GM21515 (cell line): ENCODE measurements around the gene SUGP2.

Experiments
- ATAC-seq: cut with Tn5 transposase; IDR thresholded peaks from one replicate; pipeline ENCODE4 v1.9.1; 2021; ENCODE audit not compliant: unreplicated experiment

The SUGP2 gene

DNA sequence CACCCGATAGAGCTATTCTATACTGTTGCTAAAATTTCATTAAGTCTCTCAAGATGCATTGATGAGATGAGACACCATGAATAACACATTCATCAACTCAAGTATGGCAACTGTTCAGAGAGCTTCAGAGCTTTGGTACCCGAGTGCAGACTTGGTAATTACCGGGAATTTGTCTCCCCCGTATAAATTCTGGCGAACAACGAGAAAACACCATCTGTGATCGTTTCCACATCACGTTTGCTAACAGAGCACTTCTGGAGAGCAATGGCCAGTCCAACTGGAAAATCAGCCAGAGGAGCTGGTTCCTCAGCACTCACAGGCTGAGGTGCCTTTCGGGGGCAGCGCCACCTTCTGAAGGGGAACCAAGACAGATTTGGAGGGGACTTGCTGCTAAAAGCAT is 40.2 kb downstream of the SUGP2 start:
- ATAC-seq: no peak

DNA sequence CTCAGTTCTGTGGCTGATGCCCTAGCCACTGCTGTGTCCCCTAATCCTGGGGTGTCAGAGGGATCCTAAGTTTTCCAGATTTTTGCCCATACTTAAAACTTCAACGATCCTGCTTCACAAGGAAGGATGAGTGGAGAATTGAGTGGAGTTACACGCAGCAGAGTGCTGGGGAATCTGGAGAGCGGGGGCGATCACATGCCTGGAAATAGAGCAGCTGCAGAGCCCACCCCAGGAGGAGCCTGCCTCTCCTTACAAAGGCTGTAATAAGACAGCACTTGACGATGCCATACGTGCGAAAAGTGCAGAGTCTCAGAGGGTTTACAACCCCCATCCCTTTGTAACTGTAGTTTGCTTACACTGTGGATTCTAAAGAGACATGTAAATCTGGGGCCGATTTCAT is 40.6 kb downstream of the SUGP2 start:
- no peak for ATAC-seq

DNA sequence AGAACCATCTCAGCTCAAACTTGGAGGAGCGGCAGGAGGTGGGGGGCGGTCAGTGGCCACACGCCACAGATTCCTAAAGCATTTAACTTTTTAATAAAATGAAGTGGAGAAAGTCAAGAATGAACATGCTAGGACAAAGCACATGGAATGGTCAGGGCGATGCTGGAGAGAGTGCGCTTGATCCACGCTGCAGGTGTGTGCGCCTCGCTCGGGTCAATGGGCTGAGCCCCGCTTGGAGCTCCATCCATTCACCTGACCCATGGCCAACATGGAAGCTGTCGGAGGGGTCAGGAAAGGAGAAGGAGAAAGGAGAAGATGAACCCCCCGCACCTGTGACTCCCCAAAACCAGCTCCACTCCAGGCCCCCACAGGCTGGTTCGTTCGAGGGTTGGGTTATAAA is 41.8 kb downstream of the SUGP2 start:
- no peak for ATAC-seq

GRCh38 chr19:18991006-18991405 is 42.3 kb downstream of the SUGP2 start:
- ATAC-seq: no peak

GRCh38 chr19:18990128-18990708 is 43.1 kb downstream of the SUGP2 start:
- no peak for ATAC-seq

DNA sequence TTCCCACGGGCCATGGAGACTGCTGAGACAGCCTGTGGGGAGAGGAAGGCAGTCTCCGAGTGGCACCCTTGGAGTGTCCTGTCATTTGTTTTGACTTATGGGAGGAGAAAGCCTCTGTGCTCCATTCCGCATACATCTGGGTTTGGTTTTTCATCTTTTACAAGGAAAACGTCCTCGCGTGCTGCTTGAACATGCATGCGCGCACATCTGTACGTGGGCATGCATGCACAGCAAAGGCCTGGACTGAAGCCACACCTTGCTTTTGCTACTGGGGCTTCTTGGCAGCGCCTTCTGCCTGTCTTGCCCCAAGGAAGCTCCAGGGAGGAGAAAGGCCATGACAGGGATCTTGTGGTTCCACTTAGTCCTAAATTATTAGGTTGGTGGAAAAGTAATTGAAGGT is 44.0 kb downstream of the SUGP2 start:
- no peak for ATAC-seq

DNA sequence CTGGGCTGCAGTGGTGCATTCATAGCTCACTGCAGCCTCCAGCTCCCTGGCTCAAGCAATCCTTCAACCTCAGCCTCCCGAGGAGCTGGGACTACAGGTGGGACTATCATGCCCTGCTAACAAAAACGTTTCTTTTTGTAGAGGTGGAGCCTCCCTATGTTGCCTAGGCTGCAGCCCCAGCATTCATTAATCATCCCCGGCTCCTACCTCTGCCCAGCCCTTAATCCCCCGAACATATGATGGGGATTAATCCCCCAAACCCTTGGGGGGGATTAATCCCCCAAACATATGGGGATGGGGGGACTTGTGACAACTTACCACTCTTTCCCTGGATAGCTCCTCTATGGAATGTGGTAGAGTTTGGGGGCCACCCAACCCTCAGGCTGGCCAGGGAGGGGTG is 45.9 kb downstream of the SUGP2 start:
- ATAC-seq: no peak

DNA sequence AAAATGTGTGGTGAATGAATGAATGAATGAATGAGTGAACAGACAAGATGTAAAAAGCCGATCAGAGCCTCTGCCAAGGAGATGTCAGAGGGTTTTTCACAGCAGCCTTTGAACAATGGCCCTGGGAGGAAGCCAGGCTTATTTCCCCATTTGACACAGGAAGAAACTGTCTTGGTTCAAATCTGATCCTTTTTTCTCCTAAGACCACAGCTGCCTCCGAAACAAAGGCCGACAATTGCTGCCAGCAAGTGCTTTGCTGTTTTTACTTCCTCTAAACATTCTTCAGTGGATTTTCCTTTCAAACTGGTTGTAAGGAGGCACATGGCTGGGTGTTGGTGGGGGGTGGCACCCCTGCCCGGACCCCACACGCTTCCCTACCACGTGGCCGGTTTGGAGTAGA is 48.1 kb downstream of the SUGP2 start:
- no peak for ATAC-seq

- no peak for ATAC-seq
Measured at GRCh38 chr19:18984251-18984650, 49.1 kb downstream of the SUGP2 start.

- ATAC-seq: no peak
Measured at GRCh38 chr19:18982669-18983068, 50.6 kb downstream of the SUGP2 start.

GRCh38 chr19:18980432-18981020 is 52.8 kb downstream of the SUGP2 start:
- ATAC-seq: no peak

GRCh38 chr19:18978616-18979015 is 54.7 kb downstream of the SUGP2 start:
- no peak for ATAC-seq

- ATAC-seq: no peak
Measured at GRCh38 chr19:18975869-18976268, 57.4 kb downstream of the SUGP2 start.

GRCh38 chr19:18975011-18975410 is 58.3 kb downstream of the SUGP2 start:
- ATAC-seq: no peak

- ATAC-seq: no peak
Measured at GRCh38 chr19:18972851-18973250, 60.5 kb downstream of the SUGP2 start.

- ATAC-seq: no peak
Measured at GRCh38 chr19:18972301-18972811, 61.0 kb downstream of the SUGP2 start.

- ATAC-seq: no peak
Measured at GRCh38 chr19:18969931-18970659, 63.2 kb downstream of the SUGP2 start.

- ATAC-seq: no peak
Measured at GRCh38 chr19:18967358-18968146, 65.8 kb downstream of the SUGP2 start.

GRCh38 chr19:18966307-18966706 is 67.0 kb downstream of the SUGP2 start:
- ATAC-seq: no peak

DNA sequence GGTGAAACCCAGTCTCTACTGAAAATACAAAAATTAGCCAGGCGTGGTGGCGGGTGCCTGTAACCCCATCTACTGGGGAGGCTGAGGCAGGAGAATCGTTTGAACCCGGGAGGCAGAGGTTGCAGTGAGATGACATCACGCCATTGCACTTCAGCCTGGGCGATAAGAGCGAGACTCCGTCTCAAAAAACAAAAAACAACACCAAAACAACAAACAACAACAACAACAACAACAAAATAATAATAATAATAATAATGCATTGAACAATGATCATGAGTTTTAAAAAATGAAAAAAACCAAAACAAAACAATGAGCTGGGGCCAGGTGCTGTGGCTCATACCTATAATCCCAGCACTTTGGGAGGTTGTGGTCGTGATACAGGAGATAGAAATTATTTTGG is 69.2 kb downstream of the SUGP2 start:
- ATAC-seq: no peak

DNA sequence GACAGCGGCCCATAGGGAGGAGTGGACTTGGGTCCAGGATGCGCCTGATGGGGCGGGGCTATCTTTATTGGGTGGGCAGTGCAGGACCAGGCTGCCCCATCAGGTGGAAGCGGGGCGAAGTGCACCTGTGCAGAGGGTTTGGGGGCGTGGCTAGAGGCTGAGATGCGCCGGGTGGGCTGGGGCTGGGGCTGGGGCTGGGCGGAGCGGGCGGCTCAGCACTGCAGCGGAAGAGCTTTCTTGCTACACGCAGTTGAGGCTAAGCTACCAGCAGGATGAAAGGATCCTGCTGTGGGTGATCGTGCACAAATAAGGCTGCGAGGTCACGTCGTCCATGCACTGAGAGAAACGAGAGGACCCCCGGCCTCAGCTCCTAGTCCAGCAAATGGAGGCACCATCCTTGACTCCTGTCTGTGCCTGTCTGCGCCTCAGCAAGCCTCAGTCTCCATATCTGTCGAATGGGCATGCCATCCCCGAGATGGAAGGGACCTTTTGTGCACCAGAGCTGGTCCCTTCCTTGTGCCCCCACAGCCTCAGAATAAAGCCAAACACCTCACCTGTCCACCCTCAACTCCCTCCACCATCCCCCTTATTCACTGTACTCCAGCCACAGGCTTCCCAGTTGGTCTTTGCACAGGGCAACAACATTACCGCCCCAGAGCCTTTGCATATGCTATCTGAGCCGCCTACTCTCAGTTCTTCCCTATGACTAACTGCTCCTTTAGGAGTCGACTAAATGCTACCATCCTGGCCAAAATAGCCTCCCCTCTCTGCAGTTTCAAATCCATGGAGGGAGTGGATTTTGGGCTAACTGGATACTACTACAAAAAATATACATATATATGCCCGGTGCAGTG is 71.3 kb downstream of the SUGP2 start:
- ATAC-seq: no peak
